Stimulated activated CD4-positive, alpha-beta T cell treated with anti-CD3 and anti-CD28 coated beads, Interleukin-15, amount 100 ng/mL, for 24 hours (primary cell): ENCODE results near the gene DNAJB7.
"Not testable (repeated sequence)": the region's sequence is repeated elsewhere in the genome, so short reads cannot be mapped to it uniquely, and the experiment has no call there.

ENCODE experiments used
- DNase-seq: peaks from one replicate; pipeline ENCODE4 v3.0.0-alpha.2; 2020

The DNAJB7 gene

DNA sequence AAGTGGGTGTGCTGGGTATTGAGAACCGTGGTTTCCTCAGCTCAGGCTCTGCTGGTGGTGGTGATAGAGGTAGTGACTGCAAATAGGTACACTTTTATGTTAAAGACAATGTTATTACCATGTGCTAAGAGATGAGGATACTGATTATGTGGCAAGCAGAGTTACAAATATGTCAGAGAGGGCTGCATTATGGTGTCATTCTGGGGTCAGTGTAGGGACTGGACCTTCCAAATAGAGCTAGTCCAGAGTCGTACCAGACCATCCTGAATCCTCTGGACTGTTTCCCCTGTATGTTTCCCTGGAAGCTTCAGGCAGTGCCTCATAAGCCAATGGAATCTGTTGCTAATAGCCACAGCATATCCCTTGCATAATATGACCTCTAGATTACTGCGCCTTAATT lies at the start of gene DNAJB7:
DNAJB7 (minus strand) TSS at position 101 of the 400 bp plus-strand sequence. CDS start 119 bp downstream, outside the sequence.
- DNase-seq: no peak

DNA sequence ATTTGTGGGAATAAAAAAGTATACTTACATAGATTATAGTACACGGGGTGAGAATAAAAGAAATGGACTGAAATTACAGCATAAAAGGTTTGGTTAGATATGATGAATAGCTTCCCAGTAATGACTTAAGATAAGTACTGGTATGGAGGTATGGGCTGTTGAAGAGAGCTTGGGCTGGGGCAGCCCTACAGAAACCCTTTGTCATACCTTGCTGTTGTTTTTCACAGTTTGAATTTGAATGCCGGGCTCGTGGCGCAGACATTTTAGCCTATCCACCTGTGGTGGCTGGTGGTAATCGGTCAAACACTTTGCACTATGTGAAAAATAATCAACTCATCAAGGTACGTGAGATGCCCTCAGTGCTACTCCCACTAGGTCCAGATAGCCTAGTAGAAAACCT lies 47.0 kb upstream of the DNAJB7 start:
- no peak for DNase-seq

DNA sequence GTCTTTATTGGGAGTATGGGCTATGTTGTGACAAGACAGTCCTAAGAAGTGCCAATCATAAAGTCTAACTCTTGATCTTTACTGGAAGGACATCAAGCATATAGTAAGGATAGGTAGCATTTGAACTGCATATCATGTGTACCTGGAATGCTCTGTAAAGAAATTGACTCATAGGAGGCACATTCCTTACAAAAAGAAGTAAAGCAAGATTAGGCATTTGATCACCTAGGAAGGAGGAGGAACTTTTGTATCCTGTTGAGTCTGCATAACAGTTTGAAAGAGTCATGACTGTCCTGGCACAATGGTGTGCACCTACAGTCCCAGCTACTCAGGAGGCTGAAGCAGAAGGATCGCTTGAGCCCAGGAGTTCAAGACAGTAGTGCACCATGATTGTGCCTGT lies 42.2 kb upstream of the DNAJB7 start:
- DNase-seq: no peak

DNA sequence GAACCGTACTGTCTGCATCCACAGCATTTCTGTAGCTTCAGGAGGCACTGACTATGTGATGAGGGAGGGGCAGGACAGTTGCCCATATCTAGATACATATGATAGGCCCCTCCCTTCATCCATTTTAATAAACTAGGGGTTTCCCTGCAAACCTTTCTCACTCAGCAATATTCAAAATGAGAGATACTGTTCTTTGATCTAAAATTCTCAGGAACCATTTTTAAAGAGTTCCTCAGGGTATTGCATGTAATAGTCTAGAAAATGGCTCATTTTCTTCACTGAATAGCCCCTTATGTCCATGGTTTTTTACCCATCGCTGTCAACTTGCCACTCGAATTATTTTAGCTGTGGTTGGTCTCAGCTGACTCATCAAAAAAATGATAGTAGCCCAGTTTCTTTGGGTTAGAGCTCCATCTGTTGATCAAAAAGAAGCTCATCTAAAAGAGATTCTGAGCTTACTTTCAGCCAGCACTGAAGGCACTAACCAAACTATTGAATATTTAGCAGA lies 37.0 kb upstream of the DNAJB7 start:
- DNase-seq: peak; percentile 43

DNA sequence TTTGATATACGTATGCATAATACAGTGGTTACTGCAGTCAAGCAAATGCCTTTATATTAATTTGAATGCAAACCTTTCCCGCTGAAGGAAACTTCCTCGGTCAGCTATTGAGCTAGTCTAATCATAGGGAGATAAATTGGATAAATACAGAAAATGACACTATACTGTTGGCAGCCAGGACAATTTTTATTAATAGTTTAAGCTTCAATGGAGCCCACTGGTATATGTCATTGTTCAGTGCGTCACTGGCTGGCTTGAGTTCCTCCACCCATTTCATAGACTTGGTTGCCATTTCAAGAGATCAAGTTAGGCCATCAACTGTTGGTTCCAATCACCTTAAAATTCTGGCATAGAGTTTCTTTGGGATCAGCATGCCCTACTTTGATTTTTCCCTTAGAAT lies 32.5 kb upstream of the DNAJB7 start:
- no peak for DNase-seq

DNA sequence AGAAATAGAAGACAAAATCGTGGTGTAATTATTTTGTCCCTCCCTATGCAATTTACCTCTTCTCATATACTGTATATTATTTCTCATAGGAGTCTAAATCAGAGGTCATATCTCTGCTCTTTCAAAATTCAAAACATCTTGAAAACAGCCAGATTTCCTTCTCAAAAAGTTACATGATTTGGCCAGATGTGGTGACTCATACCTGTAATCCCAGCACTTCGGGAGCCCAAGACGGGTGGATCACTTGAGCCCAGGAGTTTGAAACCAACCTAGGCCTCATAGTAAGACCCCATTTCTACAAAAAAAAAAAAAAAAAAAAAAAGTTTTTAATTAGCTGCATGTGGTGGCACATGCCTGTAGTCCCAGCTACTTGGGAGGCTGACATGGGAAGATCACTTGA lies 29.0 kb upstream of the DNAJB7 start:
- DNase-seq: no peak

DNA sequence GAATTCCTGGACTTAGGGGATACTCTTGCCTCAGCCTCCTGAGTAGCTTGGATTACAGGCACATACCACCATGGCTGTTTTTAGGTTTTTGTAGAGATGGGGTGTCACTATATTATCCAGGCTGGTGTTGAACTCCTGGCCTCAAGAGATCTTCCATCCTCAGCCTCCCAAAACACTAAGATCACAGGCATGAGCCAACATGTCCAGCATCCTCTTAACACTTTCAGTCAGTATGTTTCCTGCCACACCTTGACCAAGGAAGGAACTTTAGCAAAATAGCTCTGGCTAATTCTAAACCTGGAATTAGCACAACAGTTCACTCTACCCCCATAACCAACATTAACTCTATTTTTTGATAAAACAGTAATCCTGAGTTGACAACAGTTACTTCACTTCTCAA lies 27.2 kb upstream of the DNAJB7 start:
- no peak for DNase-seq

DNA sequence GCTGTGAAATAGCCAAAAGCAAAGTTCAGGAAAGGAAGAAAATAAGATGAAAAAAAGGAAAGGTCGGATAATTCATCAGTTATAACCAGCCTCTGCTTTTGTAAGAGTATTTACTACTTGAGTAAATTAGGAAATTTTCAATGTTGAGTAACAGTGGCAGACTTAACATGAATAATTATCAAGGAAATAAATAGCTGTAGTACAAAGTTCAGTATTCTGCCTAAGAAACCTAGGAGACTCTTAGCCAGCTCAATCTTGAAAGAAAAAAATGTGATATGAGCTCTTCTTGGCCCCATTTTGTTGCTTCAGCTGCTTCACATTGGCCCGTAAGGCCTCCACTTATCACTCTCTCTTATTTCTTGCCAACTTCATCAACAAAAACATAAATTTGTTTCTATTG lies 17.0 kb upstream of the DNAJB7 start:
- DNase-seq: no peak

DNA sequence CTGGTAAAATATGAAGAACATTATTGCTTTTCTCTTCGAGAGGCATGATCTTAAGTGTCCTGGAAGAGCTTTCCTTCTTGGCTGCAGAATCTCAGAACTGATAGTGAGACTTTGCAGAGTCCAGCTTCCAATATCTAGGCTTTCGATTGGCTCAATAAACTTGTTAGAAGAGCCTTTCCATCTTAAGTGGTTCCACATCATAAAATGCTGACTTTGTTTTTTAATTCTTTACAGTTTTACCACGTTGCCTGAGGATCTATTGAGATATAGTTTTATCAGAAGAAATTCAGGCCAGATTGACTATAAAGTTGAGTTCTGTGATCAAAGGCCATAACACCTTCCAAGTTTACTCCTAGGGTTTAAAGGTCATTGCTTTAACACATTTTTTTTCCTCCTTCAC lies 15.6 kb upstream of the DNAJB7 start:
- DNase-seq: no peak

DNA sequence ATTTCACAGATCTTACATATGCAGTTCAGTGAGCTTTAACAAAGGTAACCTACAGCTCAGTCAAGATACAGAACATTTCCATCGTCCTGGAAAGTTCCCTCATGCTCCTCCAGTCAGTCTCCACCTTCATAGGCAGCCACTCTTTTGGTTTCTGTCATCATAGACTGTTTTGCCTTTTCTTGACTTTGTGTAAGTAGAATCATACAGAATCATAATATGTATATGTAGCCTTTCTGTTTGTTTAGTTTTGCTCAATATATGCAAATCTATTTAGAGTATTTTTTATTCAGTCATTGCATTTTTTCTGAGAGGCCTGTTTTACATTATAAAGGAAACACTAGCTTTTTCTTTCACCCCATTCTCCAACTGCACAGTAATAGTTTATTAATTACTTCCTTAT lies 15.0 kb upstream of the DNAJB7 start:
- DNase-seq: no peak

DNA sequence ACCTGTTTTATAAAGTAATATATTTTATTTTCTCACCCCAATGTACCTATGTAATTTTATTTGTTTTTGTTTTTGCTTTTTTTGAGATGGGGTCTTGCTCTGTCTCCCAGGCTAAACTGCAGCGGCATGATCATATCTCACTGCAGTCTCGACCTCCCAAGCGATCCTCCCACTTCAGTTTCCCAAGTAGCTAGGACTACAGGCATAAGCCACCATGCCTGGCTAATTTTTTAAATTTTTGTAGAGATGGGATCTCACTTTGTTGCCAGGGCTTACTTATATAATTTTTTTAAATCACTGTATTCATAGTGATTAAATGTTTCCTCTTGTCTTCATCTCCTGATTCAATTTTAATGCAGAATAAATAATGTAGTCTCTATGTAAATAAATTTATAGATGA lies 13.2 kb upstream of the DNAJB7 start:
- no peak for DNase-seq

DNA sequence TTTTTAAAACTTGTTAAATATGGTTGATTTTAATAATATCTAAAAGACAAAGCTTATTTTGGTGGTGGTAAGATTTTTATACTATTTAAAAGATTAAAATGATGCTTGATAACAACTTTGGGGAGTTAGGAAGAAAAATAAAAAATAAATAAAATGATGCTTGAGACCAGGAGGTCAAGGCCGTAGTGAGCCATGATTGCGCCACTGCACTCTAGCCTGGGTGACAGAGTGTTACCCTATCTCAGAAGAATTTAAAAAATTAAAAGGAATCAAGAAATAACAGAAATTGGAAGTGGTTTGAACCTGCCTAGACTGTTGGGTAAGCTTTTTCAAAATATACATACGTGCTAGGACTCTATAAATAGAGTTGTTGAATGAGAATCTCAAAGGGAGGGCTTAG lies 12.1 kb upstream of the DNAJB7 start:
- no peak for DNase-seq

DNA sequence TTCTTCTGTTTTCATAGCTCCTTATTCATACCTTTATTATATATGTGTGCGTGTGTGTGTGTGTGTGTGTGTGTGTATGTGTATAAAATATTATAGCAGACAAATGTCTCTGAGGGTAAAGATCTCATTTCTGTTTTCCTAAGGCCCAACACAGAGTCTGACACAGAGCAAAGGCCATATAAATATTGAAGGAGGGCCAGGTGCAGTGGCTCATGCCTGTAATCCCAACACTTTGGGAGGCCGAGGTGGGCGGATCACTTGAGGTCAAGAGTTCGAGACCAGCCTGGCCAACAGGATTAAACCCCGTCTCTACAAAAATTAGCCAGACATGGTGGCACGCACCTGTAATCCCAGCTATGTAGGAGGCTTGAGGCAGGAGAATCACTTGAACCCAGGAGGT lies 6.5 kb upstream of the DNAJB7 start:
- not testable (repeated sequence) for DNase-seq

DNA sequence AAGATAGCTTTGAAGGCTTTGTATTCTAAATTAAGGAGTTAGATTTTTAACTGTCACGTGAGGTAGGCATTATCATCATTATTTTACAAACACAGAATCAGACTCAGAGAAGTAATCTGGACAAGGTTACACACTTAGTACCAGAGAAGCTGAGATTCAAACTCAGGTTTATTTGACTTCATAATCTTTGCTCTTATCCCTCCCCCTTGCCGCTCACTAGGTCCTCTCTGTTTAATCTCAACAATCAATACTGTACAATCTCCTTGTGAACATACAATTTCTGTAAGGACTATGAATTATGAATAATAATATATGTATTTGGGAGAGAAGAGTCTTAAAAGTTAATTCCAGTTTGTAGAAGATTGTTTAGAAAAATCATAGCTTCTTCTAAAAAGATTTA lies 5.2 kb upstream of the DNAJB7 start:
- no peak for DNase-seq

DNA sequence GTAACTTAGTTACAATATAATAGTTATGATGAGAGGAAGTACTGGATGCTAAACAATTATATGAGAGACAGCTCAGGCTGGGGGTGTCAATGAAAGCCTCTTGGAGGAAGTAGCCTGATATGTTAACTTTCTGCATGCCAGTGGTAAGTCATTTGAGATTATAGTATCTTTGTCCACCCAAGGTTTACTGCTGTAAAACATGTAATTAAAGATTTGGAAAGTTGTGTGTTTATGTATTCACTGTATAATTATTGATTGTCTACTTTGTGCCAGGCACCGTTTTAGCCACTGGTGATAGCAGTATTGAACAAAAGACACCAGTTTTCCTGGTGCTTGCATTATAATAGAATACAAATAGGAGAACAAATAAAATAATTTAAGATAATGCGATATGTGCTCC lies 624 bp upstream of the DNAJB7 start:
- no peak for DNase-seq

DNA sequence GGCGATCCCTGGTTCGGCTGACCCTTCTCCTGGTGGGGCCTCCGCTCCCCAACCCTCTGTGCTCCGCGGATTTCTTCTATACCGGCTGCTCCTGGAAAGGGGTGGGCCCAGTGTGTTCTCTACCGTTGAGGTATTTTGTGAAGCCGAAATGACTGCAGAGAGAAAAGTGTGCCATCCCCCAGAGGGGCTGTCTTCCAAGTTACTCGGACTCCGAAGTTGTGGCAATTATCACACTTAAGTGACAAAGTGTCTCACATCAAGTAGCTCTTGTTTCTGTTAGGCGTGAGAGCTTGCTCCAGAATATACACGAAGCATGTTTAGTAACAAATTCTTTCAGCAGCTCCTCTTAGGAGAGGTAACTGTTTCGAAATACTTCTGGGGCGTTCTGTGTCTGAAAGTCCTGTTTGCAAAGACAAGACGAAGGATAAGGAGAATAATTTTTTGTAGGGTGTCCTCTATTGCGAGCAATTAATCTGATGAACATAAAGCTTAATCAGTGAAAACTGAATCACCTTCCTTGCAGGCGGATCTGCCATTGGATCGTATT lies 4.5 kb downstream of the DNAJB7 start:
- no peak for DNase-seq

DNA sequence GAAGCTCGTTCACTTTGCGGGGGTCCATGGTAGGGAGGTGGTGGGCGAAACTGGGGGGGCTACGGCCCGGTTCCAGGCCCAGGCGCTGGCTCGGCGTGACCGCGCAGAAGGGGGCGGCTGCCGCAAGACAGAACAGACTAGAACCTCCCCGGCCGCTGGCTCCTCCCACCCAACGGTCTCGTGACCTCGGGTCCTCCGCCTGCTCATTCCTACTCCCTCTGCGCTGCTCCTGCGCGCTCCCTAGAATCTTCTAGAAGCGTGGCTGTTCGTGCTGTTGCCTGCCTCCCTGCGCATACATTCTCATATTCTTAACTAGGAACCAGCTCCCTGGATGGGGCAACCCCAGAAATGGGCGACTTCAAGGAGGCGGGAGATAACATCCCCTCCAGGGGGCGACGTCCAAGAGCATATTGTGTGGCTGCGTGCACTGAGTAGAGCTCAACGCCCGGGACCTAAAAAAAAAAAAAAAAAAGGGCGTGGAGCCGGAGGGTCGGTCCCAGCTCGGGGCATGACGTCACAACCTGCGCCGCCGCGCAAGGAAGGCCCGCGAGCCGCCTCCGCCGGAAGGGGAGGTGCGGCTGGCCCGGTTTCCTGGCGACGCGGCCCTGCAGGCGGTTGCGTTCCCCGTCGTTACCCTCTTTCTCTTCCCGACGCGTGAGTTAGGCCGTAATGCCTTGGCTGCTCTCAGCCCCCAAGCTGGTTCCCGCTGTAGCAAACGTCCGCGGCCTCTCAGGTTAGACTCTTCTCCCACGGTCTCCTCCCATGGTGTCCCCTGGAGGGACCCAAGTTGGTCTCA lies 5.2 kb downstream of the DNAJB7 start, which contains the start of the genes ST13 and XPNPEP3:
ST13 (minus strand) TSS at position 127 of the 796 bp plus-strand sequence; CDS start at position 28, 99 bp downstream.
XPNPEP3 (plus strand) TSS at position 636 of the 796 bp plus-strand sequence; CDS start at position 670, 34 bp downstream.
- DNase-seq: peak; percentile 99

DNA sequence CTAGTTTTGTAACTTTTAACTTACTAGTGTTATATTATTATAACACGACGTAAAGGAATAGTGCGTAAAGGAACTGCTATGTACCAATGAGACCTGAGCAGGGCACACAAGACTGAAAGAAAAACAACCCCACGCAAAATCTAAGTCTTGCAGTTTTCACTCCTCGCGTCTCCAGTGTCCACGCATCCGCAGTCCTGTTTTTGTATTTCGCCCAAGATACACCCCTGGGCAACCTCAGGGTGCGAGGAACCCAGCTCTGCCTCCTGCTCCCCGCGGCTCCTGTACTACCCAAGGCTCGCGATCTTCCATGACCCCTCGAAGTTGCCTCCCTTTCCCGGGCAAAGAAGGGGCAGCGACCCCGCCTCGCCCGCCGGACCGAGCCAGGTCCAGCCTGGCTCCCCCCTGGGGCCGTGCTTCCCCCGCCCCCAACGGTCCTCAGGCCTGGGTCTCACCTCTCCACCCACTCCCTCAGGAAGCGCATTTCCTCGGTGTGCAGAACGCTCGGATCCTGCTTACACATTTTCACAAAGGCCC lies 5.9 kb downstream of the DNAJB7 start:
- no peak for DNase-seq

DNA sequence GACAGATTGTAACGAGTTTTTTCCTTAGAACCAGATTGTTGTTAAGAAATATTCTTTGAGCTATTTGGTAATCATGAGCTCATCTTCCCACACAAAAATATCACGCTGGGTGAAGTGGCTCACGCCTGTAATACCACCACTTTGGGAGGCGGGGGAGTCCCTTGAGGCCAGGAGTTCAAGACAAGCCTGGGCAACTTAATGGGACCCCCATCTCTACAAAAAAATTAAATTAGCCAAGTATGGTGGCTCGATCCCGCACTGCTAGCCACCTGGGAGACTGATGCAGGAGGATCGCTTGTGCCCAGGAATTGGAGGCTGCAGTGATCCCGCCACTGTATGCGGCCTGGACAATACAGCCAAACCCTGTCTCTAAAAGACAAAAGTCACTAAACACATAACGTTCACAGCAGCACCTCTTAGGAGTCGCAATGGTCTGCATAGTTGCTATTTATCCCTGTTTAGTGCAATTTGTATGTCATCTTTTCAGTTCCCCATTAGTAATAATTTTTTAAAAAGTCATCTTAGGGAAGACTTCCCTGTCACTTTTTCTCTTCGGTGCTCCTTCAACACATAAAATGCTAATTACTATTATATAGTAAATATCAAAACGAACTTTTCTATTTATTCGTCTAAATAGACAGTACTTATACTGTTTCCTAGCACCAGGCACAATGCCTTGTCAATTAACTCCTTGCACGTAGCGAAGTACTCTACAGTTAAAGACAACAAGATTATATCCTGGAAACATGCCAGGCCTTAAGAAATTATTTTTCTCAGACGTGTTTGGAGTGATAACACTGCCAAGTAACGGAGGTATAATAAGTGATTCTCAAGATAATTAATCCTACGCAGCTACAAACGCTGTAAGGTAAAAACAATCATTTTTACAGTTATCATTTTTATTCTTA lies 6.6 kb downstream of the DNAJB7 start:
- peak; percentile 22 for DNase-seq

DNA sequence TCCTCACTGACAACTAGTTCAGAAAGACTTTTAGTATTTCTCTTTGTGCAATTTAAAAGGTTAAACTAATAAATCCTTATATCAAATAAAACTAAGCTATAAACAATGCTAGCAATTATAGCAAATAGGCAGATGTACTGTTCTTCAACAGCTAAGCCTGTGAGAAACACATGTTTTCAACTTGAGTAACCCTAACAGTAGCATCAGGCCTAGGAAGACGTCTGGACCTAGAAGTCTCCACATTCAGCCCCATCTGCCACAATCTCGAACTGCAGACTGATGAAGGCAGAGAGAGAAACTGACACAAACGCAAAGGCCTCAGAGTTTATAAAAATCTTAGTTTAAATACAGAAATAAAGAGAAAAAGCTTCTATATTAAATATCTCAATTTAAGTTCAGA lies 8.0 kb downstream of the DNAJB7 start:
- no peak for DNase-seq

DNA sequence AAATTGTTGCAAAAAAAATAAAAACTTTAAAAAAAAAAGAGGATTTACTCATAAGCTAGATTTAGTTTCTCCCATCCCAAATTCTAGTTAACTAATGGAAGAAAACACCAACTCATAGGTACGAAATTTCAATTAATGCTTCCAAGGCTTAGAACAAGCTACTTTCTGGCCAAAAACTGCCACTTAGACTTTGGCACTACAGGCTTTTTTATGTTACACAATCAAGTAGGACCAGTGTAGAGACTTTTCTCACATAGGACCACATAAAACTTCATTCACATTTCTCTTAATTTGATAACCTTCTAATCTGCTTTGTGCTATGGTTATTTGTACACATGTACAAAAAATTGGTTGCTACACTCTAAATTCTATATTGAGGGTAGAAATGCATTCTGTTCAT lies 8.6 kb downstream of the DNAJB7 start:
- DNase-seq: no peak

DNA sequence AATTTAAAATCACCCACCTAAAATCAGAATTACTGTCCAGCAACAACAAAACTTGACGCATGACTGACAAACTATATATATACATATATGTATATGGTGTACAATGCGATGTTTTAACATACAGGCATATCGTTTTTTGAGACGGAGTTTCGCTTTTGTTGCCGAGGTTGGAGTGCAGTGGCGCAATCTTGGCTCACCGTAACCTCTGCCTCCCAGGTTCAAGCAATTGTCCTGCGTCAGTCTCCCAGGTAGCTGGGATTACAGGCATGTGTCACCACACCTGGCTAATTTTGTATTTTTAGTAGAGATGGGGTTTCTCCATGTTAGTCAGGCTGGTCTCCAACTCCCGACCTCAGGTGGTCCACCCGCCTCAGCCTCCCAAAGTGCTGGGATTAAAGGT lies 16.1 kb downstream of the DNAJB7 start:
- DNase-seq: not testable (repeated sequence)

DNA sequence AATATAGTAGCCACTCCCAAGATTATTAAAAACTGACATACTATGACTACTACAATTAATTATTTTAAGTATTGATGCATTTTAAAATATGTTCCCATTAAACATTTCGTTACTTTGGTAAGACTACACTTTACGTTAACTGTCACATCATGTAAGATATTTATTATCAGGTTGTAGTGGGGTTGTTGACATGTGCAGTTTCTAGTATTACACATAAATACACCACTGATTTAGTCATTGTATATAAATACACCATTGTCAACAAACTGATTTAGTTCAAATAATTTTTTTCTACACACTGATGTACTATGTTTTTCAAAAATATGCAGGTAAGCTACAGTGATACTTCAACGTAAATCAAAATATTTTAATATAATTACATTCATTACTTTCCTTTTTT lies 17.0 kb downstream of the DNAJB7 start:
- DNase-seq: no peak
